GM03348 (cell line): ENCODE data around the gene CLDN20.

ENCODE experiments used
- DNase-seq: peaks from one replicate; pipeline ENCODE4 v3.0.0; 2012; ENCODE audit warnings: low spot score

Gene CLDN20

DNA sequence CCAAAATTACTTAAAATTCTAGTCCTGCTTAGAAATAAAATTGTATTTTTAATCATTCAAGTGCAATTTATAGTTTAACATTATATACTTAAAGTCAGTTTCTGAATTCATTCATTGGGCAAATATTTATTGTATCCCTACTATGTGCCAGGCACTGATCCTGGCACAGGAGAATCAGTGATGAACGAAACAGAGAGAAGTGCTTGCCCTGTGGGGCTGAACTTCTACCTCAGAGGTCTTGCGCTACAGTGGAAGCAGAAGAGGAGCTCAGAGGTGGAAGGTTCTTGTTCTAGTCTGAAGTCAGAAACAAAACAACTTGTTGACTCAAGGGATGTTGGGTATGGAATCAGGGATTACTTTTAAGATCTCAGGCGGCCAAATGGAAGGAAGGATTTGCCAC, 6.0 kb downstream of the CLDN20 start:
- DNase-seq, result no peak

GRCh38 chr6:155270561-155271091, 6.8 kb downstream of the CLDN20 start:
- no peak for DNase-seq

- no peak for DNase-seq
These were observed 7.3 kb downstream of the CLDN20 start for GRCh38 chr6:155271145-155271544.

DNA sequence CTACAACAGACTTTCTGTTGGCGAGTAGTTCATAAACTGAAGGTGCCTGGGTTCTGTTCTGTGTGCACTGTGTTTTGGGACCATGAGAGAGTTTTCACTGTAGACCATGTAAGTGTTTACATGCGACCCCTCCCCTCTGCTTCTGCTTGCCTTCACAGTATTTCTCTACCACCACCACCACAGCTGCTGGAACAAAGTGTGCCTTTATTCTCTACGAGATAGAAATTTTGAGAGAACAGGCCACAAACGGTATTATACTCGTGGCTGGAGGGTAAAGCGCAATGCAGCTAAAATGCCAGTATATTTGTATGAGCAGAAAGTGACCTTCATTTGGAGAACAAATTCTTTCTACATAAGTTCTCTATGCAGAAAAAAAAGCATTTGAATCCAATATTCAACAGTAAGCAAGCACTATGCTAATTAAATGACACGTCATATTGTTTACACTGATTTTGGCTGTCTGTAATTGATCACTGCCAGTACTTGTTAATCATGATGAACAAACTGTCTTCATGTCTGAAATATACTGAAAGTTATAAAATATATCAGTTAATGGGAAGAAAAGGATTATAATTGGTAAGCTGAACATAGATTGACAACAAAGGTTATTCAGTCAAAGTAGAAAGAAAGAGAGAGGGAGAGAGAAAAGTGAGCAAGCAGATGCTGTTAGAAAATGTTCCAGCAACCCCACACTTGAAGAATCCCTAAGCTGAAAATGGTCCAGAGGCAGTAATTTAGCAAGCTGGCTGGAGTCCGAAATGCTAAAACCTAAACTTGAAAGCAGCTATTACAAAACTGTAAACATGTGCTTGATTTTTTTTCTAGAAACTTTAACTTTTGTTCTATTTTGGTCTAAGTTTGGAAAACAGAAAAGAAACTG, 8.8 kb downstream of the CLDN20 start:
- DNase-seq, result peak; percentile 24

DNA sequence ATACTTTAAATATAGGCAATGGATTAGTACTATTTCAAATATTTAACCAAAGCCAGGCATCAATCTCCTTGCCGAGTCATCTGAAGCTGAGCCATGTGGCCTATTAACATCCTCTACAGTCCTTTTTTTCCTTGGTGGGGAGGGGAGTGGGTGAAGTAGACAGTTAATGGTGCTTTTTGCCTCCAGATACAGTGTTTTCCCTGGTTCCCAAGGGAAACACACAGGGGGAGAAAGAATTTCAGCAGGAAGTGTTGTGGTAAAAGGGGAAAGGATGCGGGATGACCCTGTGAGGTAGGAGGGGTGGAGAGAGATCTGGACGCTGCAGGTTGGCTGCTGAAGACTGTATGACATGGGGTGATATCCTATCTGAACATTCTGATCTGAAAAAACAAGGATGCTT, 9.6 kb downstream of the CLDN20 start:
- peak; percentile 68 for DNase-seq

DNA sequence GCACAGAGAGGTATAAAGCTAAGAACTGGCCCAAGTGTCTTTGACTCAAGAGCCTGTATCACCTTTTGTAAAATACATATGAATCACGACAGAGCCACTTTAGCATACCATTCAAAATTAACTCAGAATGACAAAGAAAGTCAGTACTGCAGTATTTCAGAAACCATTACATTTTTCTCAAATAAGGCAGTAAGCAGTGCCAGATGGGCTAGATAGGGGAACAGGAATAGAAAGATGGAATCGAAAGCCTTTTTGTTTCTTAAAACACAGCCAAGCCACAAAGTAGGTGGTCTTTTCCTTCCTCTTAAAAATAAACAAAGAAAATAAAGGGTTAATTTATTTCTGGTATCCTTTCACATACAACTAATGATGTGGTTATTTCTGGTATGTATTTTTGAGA, 10.3 kb downstream of the CLDN20 start:
- peak; percentile 2 for DNase-seq

- peak; percentile 20 for DNase-seq
These were observed 10.7 kb downstream of the CLDN20 start for GRCh38 chr6:155274533-155274932.

DNA sequence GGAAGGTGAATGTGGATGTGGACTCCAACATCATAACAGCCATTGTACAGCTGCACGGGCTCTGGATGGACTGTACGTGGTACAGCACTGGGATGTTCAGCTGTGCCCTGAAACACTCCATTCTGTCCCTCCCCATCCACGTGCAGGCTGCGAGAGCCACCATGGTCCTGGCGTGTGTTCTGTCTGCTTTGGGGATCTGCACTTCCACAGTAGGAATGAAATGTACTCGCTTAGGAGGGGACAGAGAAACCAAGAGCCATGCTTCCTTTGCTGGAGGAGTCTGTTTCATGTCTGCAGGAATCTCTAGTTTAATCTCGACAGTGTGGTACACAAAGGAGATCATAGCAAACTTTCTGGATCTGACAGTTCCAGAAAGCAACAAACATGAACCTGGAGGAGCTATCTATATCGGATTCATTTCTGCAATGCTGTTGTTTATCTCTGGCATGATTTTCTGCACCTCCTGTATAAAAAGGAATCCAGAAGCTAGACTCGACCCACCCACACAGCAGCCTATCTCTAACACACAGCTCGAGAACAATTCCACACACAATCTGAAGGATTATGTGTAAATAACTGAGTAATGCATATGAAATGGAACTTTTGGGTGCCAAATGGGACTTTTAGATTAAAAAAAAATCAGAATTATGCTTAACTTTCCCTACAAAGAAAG, 12.1 kb downstream of the CLDN20 start:
- DNase-seq, result no peak

GRCh38 chr6:155276638-155277037, 12.8 kb downstream of the CLDN20 start:
- no peak for DNase-seq

- DNase-seq, result no peak
These were observed 14.7 kb downstream of the CLDN20 start for GRCh38 chr6:155278319-155279049.

DNA sequence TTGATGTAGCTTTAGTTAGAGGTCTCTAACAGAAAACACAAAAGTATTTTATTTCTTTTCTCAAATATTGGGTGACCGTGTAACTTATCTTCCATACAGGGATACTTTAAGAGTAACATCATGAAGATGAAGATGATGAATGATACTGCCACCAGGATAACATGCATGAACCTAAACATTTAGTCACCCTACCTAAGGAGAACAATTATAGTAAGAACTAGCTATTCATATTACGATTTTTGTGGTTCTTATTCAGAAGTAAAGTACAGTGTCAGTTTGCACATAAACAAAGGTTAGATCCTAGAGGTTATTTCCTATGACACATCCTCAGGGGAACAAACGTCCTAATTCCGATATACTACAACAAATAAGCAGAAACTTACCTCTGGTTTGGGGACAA, 21.0 kb downstream of the CLDN20 start:
- no peak for DNase-seq

GRCh38 chr6:155287762-155288161, 23.9 kb downstream of the CLDN20 start:
- no peak for DNase-seq

DNA sequence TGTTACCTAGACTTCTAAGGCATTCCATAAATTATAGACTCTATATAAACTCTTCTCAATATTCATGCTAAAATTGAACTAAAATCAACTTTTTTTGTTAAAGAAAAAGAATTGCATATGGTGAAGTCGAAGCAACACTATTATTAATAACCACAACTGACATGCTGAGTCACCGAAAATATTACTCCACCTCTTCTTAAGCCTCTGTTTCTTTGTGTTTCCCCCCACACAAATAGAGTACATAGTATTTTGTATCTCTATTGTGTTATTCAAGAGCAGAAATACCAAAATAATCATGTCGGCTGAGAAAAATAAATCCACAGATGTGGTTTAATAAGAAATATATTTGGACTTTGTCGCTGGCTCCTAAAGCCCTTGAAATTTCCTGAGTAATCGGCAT, 26.7 kb downstream of the CLDN20 start:
- no peak for DNase-seq

DNA sequence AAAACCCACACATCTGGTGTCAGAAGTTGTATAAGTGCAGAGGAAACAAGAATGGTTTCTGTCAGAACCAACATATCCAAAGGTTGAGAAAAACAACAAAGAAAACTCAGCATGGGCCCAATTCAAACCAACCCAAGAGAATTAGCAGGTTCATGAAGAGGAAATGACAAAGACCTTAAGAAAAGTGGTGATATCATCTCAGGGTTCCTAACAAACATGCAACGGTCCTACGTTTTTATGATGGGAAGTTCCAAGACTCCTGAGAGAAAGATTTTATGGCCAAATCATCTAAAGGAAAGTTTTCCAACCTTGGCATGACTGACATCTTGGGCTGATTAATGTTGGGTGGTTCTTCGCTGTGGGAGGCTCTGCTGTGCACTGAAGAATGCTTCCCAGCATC, 27.5 kb downstream of the CLDN20 start:
- no peak for DNase-seq

GRCh38 chr6:155292711-155293110, 28.9 kb downstream of the CLDN20 start:
- DNase-seq, result no peak

DNA sequence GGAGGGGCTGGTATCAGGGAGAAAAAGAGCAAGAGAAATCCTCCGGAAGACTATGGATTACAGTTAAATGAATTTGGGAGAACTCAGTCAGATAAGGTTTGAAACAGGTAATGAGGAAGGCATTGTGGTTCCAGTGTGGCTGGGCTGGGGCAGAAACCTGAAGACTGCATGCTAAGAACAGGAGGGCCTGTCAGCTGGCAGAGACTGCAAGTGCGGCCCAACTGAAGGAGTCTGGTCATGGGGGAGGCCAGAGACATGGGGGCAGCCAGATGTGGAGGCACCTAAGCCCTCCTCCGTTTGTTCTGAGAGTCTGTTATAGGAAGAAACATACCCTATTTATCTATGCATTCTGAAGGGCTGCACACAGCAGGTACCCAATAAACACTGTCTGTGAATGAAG, 33.9 kb downstream of the CLDN20 start:
- no peak for DNase-seq

- DNase-seq, result no peak
These were observed 38.1 kb downstream of the CLDN20 start for GRCh38 chr6:155301867-155302266.

DNA sequence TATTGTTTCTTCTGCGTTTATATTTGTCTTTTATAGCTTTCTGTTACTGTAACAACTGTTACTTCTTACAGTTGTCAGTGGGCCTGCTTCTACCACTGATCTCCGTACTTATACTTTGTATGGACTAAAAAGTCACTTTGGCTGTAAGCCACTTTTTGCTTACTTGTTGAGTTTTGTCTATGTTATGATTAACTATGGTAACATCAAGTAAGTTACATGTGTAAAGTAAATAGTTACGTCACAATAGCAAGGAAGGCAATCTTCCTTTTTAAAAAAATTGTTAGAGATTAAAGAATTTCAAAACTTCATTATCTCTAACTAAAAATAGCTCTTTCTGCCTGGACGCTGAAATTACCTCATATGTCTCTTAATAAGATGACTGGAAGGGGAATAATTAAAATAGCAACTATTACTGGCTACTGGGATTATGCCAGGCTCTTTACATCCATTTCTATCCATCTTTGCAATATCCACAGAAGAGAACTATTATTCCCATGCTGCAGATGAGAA, 39.6 kb downstream of the CLDN20 start:
- DNase-seq, result no peak

- no peak for DNase-seq
These were observed 43.1 kb downstream of the CLDN20 start for GRCh38 chr6:155306958-155307357.

DNA sequence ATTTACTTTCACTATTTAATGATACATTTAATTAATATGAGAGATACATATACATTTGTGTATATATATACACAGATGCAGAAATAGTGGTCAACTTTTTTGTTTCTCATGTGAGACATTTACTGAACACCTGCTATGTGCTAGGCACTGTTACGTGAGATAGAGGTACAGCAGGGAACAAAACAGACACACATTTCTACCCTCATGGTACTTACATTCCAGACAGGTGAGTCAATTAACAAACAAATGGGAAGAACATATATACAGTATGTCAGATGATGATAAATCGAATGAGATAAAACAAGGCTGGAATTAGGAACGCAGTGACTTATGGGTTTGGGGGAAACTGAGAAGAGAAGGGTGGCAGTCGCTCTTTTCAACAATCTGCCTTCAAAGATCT, 45.3 kb downstream of the CLDN20 start:
- no peak for DNase-seq

DNA sequence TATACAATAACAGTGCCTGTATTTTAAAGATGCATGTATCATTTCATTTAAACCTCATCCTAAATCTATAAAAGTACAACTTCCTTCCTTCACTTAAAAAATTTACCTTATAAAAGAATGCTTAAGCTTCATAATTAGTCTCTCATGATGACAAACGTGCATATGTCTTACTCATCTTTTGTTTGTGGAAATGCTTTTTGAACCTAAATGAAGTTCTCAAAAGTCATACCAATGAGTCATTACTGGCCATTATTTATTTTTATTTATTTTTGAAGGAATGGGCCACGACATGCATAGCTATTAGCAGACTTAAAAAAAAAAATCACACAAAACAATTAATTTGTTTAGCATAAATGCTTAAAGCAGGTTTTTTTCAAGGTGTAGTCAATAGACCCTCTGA, 46.8 kb downstream of the CLDN20 start:
- no peak for DNase-seq

GRCh38 chr6:155311086-155311485, 47.3 kb downstream of the CLDN20 start:
- no peak for DNase-seq
